Fibroblast of gingiva (primary cell): ENCODE results near the gene NFATC1.
"Not testable (repeated sequence)": the region's sequence is repeated elsewhere in the genome, so short reads cannot be mapped to it uniquely, and the experiment has no call there.

Source experiments
- DNase-seq: peaks from one replicate; pipeline ENCODE4 v3.0.0-alpha.2; 2011; ENCODE audit warnings: low read depth

Gene NFATC1

DNA sequence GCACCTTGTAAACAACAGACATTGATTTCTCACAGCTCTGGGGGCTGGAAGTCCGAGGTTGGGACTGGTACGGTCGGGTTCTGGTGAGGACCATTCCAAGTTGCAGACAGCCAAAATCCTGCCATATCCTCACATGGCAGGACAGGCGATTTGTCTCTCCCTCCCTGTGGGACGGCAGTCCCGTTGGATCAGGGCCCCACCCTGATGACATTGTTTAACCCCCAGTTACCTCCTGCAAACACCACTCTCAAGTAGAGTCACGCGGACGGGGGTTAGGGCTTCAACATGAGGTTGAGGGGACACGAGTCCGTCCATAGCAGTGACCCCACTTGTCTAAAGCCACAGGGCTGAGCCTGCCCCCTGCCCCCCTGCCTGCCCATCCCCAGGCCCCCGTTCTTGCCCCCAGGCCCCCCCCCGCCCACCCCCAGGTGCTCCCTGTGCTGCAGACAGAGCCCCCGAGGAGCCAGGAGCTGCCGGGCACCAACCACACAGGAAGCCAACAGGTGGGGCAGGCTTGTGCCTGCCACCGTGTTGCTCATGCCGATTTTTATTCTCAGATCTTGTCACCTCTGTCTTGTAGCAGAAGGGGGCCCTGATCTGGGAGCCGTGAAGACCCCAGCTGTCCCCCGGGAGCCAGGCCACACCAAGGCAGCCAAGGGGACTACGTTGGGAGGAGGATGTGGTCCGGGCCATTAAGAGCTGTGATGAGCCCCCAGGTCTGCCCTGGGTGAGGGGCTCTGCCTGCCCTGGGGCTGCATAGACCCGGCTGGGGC is 82.2 kb downstream of the NFATC1 start:
- no peak for DNase-seq

GRCh38 chr18:79478484-79479115 is 82.9 kb downstream of the NFATC1 start:
- no peak for DNase-seq

GRCh38 chr18:79479116-79479760 is 83.5 kb downstream of the NFATC1 start:
- no peak for DNase-seq

DNA sequence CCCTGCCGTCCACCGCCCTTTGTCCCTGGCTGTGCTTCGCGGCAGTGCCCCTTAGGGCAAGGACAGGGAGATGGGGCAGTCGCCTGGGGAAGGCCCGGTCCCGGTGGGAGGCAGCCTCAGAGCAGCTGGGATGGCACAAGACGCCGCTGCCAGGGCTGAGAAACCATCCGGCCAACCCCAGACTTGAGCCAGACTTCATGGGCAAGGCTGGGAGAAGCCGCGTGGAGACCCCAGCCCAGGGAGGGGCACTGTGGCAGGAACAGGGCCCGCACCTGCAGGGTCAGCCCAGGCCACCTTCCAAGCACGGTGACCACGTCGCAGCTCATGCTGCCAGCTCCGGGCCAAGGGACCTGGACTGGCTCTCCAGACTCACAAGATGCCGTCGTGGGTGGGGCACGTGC is 84.0 kb downstream of the NFATC1 start:
- no peak for DNase-seq

DNA sequence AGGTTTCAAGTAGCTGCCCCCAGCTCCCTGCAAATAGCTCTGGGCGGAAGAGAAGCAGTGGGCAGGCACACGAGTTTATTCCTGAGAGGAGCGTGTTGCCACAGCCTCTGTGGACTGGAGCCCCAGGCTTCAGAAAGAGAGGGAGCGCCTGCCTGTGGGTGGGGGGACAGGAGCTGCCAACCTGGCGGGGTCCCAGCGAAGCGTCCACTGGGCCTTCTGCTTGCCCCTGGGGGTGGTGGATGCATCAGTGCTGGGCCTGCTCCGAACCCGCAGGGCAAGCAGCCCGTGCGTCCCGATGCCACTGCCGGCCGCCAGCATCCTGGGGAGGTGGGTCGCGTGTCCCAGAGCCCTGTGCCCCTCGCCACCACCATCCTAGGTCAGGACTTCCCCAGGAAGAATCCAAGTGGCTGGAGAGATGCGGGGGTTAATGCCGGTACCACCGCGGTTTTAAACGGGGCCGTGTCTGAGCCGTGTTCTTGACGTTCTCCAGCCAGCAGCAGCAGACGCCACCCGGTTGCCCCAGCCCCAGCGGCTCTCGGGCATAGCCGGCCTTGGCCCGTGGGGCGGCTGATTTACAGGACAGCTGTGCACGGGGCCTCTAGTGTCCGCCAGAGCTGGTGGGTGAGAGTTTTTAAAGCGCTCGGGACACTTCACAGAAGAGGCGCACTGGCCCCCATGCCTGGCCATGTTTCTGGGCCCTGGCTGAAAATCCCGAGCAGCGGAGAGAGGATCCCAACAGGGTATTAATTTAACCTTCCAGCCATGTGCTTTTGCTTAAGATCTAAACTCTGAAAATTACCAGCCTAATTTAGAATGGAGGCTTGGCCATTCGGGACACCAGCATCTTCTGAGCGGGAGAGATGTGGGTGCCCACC is 84.7 kb downstream of the NFATC1 start:
- DNase-seq: no peak

GRCh38 chr18:79481046-79481790 is 85.5 kb downstream of the NFATC1 start:
- DNase-seq: no peak

- DNase-seq: not testable (repeated sequence)
Measured at GRCh38 chr18:79483393-79483792, 87.7 kb downstream of the NFATC1 start.

GRCh38 chr18:79483971-79484491 is 88.3 kb downstream of the NFATC1 start:
- DNase-seq: no peak

- DNase-seq: peak; percentile 89
Measured at GRCh38 chr18:79484661-79485621, 89.2 kb downstream of the NFATC1 start.

DNA sequence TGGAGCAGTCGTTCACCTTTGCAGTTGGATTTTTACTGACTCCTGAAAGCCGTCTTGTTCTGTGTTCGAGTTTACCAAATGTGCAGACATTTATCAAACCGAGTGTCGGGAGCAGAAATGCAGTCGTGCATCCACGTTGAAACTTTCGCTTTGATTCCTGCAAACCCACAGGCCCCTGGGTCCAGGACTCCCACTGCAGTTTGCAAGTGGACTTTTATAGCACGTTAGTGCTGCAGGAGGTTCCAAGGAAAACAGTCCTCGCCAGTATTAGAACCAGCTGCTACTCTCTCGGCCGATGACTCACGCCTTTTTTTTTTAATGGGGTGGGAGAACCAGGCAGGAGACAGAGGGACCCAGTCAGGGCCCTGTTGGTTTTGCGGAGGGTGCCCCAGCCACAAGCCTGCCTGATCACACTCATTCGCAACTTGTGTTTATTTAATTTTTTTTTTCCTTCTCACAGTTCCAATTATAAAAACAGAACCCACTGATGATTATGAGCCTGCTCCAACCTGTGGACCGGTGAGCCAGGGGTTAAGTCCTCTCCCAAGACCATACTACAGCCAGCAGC is 90.1 kb downstream of the NFATC1 start:
- peak; percentile 83 for DNase-seq

- DNase-seq: peak; percentile 9
Measured at GRCh38 chr18:79486356-79487182, 90.8 kb downstream of the NFATC1 start.

GRCh38 chr18:79487183-79487800 is 91.6 kb downstream of the NFATC1 start:
- DNase-seq: no peak

GRCh38 chr18:79487801-79488201 is 92.1 kb downstream of the NFATC1 start:
- DNase-seq: no peak

GRCh38 chr18:79488311-79489050 is 92.8 kb downstream of the NFATC1 start:
- DNase-seq: no peak

DNA sequence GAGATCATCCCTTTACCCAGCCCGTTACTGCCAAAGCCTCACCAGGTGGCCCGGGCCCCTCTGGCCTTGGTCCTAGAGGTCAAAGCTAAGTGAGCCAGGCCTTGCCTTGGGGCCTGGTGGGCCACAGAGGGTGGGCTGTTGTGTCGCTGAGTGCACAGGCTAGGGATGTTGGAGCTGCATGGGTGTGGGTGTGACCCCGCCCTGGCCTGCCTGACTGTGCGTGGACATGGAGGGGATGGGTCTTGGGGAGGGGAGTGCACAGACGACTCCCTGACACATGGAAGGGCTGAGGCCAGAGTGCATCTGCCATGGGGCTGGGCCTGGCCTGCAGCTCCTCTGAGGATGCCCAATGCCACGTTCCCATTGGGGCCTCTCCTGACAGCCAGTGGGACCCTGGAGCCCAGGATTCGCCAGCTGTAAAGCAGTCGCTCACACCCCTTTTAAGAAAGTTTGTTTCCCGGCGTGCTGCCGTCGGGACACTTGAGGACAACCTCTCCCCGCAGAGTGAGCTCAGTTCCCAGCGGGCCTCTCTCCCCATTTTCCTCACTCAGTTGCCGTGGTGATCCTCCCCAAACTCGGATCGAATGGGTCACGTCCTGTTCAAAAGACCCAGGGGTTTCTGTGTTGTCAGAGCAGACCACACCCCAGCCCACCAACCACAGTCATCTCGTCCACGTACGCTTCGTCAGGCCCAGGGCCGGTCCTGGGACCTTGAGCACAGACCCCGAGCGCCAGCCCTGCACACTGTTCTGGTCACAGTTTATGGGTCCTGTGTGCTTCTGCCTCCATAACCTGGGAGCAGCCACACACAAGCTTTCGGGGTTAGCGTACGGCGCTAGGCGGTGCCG is 93.5 kb downstream of the NFATC1 start:
- no peak for DNase-seq

- no peak for DNase-seq
Measured at GRCh38 chr18:79489899-79490625, 94.3 kb downstream of the NFATC1 start.
